Effector CD8-positive, alpha-beta T cell (primary cell): ENCODE measurements around the gene DLGAP4.

ENCODE experiments used
- DNase-seq: peaks from one replicate; lab custom pipeline; 2025; lab: John Stamatoyannopoulos, UW

The DLGAP4 gene

DNA sequence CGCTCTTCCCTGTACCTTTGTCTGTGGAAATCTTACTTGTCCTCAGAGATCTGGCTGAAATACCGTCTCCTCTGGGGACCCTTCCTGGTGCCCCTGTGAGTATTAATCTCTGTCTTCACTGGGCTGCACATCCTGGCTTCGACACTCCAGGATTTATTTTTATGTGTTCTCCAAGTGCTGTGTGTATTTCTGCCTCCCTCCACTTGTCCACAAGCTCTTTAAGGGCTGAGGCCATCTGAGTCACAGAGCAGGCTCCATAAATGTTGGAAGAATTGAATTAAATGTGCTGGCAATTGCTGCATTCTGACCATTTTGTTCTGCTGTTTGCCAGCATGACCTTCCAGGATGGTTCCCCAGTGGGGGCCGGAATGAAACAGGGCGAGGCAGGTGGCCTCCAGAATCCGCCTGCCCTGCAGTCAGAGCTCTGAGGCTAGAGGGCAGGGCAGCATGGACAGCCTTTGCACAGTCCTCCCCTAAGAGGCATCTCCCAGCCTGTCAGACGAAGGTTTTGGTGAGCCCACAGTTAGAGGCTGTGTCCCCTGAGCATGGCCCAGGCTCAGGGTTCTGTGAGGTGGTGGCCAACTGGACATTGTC, 105.8 kb downstream of the DLGAP4 start:
- DNase-seq: no peak

DNA sequence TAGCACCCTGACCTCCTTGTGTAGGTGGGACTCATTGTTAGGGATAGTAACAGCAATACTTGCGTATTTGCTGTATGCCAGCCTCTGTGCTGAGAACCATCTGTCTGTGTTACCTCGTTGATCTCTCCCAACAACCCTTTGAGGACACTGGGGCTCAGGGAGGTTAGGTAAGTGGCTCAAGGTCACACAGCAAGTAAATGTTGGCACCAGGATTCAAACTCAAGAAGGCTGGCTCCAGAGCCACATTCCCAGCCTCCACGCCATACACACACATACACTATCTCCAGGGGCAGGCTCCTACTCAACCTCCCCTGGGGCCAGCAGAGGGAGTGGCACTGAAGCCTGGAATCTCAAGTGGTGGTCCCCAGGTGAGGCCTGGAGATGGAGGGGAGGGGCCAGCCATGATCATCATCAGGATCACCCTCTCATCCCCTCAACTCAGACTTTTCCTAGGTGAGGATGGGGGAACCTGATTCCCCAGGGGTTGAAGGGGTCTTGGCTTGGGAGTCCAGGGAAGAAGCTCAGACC, 109.4 kb downstream of the DLGAP4 start:
- no peak for DNase-seq

DNA sequence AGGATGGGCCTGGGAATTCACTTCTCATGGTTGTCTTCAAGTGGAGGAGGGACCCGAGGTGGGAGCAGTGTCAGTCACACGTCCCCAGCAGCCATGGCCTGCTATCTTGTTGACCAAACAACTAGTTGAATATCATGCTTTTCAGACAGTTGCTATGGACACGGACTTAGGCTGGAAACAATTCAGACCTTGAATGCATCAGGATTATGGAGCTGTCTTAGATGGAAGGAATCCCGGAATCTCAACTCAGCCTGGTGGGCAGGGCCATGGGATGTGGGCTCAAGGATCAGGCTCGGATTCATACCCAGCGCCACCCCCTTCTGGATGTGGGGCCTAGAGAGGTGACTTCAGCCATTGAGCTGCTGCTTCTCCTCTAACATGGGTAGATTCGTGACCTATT, 112.6 kb downstream of the DLGAP4 start:
- no peak for DNase-seq

DNA sequence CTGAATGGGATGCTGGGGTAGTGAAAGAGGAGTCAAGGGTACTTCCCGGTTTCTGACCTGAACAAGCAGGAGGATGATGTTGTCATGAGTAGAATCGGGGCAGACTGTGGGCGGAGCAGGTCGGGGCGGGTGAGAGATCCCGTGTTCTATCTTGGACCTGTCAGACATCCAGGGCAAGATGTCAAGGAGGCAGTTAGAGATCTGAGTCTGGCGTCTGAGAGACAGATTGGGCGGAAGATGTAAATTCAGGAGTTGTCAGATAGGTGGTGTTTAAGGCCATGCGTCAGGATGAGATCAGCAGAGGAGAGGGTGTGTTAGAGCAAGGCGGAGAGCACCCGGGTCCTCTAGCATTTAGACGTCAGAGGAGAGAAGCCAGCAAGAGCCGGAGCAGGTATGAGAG, 115.5 kb downstream of the DLGAP4 start:
- no peak for DNase-seq

DNA sequence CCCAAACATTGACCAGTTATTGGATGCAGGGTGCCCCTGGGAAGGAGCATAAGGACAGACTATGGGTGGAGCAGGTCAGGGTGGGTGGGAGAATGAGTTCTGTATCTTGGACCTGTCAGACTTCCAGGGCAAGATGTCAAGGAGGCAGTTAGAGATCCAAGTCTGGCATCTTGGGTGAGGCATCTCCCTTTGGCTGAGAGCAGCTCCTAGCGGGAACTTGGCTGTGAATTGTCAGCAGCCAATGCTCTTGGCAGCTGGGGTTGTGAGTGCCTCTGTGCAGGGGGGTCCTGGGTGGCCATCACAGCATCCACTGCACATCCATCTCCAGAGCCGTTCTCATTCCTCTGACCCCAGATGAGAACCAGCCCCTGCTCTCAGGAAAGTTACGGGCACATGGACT, 118.2 kb downstream of the DLGAP4 start:
- no peak for DNase-seq

DNA sequence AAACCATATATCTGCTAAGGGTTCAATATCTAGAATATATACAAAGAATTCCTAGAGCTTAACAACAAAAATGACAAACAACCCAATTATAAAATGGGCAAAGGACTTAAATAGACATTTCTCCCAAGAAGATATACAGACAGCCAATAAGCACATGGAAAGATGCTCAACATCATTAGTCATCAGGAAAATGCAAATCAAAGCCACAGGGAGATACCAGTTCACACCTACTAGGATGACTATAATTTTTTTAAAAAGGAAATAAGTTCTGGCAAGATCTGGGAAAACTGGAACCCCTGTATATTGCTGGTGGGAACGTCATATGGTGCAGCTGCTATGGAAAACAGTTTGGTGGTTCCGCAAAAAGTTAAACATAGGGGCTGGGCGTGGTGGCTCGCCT, 119.0 kb downstream of the DLGAP4 start:
- DNase-seq: no peak

DNA sequence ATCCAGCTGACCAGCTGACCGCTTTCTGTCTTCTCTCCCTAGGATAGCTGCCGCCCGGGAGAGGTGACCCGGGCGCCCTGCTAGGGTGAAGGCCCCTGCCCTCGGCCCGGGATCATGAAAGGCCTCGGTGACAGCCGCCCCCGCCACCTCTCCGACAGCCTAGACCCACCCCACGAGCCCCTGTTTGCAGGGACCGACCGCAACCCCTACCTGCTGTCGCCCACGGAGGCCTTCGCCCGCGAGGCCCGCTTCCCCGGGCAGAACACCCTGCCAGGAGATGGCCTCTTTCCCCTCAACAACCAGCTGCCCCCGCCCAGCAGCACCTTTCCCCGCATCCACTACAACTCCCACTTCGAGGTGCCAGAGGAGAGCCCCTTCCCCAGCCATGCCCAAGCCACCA, 125.5 kb downstream of the DLGAP4 start:
- DNase-seq: no peak

DNA sequence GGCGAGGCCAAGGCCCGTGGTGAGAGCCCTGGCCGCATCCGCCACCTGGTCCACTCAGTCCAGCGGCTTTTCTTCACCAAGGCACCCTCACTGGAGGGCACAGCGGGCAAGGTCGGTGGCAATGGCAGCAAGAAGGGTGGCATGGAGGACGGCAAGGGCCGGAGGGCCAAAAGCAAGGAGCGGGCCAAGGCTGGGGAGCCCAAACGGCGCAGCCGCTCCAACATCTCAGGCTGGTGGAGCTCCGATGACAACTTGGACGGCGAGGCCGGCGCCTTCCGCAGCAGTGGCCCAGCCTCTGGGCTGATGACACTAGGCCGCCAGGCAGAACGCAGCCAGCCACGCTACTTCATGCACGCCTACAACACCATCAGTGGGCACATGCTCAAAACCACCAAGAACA, 126.0 kb downstream of the DLGAP4 start:
- DNase-seq: no peak

DNA sequence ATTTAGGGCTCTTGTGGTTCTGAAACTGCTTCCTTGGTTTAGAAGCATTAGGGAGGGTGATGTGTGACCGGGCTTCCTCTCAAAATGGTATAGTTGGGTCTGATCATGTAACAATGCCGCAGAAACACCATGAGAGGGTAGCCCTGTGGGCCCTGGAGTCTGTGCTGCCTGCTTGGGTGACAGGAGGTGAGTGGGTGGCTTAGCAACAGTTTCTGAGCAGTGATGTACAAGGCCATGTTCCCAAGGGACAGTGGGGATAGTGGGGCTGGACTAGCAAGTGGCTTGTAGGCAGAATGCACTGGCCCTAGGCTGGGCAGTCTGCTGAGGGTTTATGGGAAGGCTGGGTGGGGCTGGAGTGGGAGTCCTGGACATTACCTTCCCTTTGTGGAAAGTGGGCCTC, 128.2 kb downstream of the DLGAP4 start:
- DNase-seq: no peak

DNA sequence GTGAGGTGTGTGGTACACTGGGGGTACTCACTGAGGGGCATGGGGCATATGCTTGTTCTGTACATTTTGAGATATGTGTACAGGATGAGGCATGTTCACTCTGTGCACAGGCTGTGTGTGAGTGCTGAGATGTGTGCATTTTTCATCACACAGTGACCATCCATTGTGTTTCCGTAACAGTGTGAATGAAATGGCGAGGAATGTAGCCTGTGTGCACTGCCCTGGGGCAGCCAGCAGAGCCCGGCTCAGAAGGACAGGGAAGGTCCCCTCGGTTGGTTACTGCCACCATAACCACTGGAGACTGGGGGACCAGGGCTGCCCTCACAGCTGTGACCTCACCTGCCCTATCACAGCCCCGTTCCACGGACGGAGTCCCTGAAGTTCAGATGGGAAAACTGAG, 129.0 kb downstream of the DLGAP4 start:
- DNase-seq: no peak

DNA sequence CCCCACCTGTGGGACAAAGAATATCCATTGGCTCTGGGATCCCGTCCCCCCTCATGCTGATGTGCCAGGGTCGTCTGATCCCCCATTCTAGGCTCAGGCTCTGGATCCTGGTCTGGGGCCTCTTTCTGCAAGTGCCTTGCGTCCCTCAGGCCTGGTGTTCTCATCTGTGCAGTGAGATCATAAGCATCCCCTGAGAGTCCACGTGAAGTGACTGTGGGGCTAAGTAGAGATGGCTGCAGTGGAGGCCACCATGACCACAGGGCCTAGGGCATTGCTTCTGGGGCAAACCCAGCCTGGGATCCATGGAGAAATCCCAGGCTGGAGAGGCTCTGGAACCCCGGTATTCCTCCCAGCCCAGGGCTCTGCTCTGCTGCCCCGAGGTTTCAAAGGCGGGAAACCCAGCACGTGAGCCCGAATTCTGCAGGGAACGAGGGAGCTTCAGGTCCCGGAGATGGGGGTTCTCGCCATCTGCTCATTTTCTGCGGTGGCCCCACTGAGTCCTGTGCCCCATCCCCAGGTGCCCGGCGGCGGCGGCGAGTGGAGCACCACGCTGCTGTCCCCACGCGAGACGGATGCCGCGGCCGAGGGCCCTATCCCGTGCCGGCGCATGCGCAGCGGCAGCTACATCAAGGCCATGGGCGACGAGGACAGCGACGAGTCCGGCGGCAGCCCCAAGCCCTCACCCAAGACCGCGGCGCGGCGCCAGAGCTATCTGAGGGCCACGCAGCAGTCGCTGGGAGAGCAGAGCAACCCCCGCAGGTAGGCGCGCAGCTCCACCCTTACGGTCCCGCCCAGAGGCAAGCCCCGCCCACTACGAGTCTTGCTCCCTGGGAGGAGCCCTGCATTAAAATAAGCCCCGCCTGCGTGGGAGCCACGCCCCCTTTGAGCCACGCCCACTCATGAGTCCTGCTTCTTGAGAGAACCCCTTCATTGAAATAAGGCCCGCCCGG, 129.7 kb downstream of the DLGAP4 start:
- peak; percentile 86 for DNase-seq

DNA sequence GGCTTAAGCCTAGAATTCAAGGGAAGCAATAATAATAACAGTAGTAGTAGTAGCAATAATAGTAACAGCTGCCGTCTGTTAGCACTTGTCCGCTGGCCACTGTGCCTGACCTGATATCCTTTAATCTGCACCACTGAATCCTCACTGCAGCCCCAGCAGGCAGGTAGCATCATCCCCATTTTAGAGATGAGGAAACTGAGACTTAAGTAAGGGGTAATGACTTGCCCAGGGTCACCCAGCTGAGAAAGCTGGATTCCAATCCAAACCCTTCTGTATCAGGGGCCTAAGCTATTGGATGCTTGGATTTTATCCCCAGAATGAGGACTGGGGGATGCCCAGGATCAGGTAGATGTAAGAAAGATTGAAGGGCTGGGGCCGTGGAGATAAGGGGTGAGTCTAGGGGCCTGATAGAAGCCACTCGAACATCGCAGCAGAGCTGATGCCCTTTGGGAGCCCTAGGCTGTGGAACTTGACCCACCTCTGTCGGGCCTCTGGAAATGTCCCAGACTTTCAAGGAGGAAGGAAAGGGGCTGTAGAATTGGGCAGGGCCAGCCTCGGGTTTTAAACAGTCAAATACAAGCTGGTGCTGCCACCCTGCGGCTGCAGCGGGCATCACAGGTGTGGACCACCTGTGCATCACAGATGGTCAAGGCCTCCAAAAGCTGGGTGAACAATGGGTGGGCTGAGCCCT, 133.0 kb downstream of the DLGAP4 start:
- DNase-seq: peak; percentile 52

DNA sequence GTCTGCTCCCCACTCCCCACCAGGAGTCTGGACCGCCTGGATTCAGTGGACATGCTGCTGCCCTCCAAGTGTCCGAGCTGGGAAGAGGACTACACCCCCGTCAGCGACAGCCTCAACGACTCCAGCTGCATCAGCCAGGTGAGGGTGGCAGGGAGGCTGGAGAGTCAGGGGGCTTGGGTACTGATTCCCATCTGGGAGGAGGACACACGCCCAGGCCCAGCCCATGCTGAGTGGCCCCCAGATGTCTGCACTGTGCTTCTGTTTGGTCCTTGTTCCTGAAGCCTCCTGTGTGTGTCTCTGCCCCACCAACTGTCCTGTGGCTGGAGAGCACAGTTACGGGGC, 133.6 kb downstream of the DLGAP4 start:
- DNase-seq: no peak

DNA sequence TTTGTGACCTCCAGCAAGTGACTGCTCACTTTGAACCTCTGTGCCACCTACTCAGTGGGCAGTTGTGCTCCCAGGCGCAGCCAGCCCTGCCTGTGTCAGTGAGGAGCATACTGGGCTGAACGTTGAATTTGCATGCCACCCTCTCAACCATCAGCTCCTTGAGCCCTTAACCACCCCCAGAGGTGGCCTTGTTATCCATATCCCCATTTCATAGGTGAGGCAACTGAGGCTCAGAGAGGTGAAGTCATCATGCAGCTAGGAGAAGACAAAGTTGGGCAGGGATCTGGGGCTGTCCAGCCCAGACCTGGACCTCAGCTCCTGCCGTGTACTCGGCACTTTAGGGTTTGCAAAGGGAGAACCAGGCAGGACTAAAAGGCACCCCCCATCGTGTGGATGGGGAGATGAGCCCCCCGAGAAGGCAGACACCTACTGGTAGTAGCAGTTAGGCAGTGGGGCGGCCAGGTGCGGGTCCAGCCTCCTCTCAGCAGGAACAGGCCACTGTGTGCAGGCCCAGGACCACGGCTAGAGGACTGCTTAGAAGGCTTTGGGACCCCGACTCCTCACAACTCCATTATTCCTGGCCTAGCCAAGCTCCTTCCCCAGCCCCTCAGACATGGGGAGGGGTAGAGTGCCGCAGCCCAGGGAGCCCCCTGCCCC, 134.4 kb downstream of the DLGAP4 start:
- DNase-seq: no peak

DNA sequence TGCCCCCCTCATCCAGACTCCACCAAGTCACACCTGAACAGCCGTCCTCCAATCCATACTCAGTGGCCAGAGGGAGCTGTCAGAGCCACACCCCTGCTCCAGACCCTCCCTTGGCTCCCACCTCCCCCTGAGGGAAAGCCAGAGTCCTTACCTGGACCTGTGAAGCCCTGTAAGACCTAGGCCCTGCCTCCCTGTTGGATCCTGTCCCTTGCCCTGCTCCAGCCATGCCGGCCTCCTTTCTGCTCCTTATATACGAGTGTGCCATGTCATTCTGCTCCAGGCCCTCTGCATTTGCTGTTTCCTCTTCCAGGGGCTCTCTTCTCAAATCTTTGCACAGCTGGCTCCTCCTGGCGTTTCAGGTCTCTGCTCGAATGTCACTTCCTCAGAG, 134.9 kb downstream of the DLGAP4 start:
- no peak for DNase-seq

DNA sequence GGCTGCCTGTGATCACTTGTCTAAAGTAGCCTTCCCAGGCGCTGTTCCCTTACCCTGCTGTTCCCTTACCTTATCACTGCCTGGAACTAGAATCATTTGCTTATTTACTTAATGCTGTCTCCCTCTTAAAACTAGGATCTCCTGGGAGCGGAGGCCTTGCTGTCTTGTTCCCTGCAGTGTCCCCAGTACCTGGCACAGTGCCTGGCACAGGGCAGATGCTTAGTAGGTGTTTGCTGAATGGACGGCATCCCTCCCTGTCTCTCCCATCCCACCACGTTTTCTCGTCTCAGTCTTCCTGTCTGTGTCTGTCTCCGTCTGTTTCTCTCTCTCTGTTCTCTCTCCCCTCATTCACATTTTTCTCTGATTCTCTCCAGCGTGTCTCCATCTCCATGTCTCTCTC, 135.3 kb downstream of the DLGAP4 start:
- no peak for DNase-seq

DNA sequence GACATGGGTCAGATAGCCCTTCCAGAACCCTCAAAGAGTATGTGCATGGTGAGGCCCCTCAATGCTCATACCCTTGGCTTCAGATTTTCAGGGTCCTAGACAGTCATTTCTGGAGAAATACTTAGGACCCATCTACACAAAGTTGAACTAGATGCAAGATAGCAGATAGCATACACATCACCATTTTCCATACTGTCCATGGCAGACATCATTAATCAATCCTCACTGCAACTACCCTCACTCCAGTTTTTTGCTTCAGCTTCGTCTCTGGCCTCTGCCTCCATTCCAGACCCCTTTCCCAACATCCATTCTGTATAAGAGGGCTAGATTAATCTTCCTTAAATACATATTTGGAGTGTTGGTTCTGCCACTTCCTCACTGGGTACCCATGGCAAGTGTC, 139.7 kb downstream of the DLGAP4 start:
- DNase-seq: no peak

DNA sequence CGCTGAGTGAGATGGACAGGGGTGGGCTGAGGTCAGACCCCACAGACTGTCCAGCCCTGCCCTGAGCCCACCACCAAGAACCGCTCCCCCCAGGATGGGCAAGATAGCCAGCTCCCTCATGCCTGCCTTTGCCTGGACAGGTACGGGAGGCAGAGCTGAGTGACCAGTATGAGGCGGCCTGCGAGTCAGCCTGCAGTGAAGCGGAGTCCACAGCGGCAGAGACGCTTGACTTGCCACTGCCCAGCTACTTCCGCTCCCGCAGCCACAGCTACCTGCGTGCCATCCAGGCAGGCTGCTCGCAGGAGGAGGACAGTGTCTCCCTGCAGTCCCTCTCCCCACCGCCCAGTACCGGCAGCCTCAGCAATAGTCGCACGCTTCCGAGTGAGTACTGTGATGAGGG, 140.4 kb downstream of the DLGAP4 start:
- no peak for DNase-seq

DNA sequence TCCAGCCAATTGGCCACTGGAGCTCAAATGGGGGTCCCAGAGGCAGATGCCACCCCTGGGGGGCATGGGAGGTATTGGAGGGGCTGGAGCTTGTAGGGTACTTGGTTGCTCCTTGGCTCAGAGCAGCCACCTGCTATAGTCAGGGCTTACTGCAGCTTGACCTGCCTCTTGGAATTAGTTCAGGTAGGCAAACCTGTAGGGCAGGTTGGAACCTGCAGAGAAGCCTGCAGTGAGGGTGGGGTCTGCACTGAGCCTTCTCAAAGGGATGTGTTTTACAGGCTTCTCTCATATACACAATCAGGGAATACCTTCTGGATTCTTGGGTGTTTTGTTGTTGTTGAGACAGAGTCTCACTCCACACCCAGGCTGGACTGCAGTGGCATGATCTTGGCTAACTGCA, 141.0 kb downstream of the DLGAP4 start:
- DNase-seq: no peak

DNA sequence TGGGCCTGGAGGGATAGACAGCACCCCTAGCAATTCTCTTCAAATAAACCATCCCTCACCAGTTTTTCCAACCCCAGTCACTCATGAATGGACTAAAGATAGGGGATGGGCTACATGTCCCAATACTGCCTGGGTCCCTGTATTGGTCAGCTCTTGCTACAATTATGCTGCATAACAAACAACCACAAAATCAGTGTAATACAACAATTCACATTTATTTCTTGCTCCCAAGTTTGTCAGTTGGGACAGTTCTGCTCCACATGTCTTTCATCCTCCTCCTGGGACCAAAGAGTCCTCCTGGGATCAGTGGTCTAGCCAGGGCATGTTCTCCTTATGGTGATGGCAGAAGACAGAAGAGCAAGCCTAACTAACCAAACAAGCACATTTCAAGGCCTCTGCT, 143.5 kb downstream of the DLGAP4 start:
- DNase-seq: no peak

DNA sequence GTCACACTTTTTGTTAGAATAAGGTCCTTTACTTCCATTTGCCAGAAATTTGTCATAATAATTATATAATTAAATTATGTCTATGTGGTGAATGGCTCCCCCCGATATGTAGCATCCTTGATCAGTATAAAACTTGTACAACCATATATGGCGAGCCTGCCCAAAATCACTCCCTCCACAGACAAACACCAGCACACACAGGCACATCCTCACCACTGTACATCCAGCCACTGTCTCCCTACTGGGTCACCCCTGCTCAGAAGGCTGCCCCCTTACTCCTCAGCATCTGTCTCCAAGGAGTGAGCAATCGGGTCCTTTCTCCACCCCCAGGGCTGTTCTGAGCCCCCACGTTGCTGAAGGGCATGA, 148.2 kb downstream of the DLGAP4 start:
- no peak for DNase-seq

DNA sequence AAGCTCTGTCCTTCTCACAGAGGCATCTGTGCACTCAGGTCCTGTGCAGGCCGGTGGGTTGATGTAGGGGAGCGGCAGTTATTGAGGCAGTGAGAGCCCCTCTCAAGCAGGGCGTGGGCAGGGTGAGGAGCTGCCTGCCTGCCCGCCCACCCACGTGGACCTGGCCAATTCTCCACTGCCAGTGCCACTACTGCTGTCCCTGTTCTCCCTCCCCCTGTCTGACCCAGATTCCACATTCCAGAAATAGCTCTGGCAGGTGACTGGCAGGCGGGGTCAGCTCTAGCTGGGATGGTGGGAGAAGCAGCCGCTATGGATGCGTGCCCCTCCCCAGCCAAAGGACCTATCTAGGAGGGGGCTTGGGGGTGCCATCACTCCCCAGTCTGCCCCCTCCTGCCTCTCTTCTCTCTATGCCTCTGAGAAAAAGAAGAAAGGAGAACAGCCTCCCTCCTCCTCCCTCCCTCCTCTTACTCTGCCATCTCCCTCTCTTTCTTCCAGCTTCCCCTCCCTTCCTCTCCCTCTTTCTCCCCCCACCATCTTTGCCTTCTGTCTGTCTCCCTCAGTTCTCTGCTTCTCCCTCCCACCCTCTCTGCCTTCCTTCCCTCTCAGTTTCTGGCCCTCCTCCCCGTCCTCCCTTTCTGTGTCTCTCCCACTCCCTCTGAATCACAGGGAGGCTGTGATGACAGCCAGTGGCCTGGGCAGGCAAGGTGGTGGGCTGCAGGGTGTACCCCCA, 148.7 kb downstream of the DLGAP4 start:
- DNase-seq: no peak
